Measurements from ENCODE around the gene AK9.

GRCh38 chr6:109676724-109677123, 14.3 kb downstream of the AK9 start:
- TF ChIP-seq GABPA (IDR thresholded peaks at IDR 0.05; ENCODE audit: low read depth) (no peak), CTCF (IDR thresholded peaks at IDR 0.05) (no peak), SIN3A (IDR thresholded peaks at IDR 0.05; ENCODE audit: borderline replicate concordance, low read depth, low read length) (no peak)
